ENCODE results near the gene RPS26. TPM values are rescaled to one million over a fixed set of nuclear protein-coding genes. Genes with fewer than 3 reads are reported as not detected.
A peak's percentile ranks its signal among the peaks of the same experiment; 100 is the strongest.

The RPS26 gene
- total RNA-seq, 3 donors from 2014 or later: 28.8 to 81.1 (median 34.5) TPM

GRCh38 chr12:56029166-56029519 is 12.6 kb upstream of the RPS26 start:
- intact Hi-C loops (cut with DNase I, micrococcal nuclease): no loop called here
- ATAC-seq (no peak), DNase-seq (no peak)
- TF ChIP-seq CTCF (IDR thresholded peaks at IDR 0.05): no peak
- H3K9me3 ChIP-seq: no peaks in the 10 kb centered on the region
- H3K4me1 ChIP-seq (ENCODE audit: low read depth): no peaks in the 10 kb centered on the region
- H3K4me3 ChIP-seq: no peak overlapping the region
- H3K36me3 ChIP-seq (ENCODE audit: low read depth): no peaks in the 10 kb centered on the region

GRCh38 chr12:56029666-56030293 is 11.9 kb upstream of the RPS26 start:
- Histone ChIP-seq H3K4me1 (ENCODE audit: low read depth) (no peaks in the 10 kb centered on the region), H3K36me3 (ENCODE audit: low read depth) (no peaks in the 10 kb centered on the region), H3K4me3 (no peak overlapping the region), H3K9me3 (no peaks in the 10 kb centered on the region)
- intact Hi-C loops (cut with DNase I, micrococcal nuclease): loop anchor here in 1 of 2 donors (5.0 kb wide), 1 partner anchor 37 kb away; no protein-coding TSS in a partner anchor
- DNase-seq (peak in 1 of 3 donors; percentile 62), ATAC-seq (peak; percentile 74)
- peak; percentile 55 for TF ChIP-seq CTCF (IDR thresholded peaks at IDR 0.05)

- Histone ChIP-seq H3K9me3 (no peaks in the 10 kb centered on the region), H3K4me1 (ENCODE audit: low read depth) (no peaks in the 10 kb centered on the region), H3K4me3 (no peak overlapping the region), H3K36me3 (ENCODE audit: low read depth) (no peaks in the 10 kb centered on the region)
- no peak for TF ChIP-seq CTCF (IDR thresholded peaks at IDR 0.05)
- no peak for DNase-seq
- intact Hi-C loops (cut with DNase I, micrococcal nuclease): loop anchor here in 1 of 2 donors (5.0 kb wide), 1 partner anchor 40 kb away; no protein-coding TSS in a partner anchor
- ATAC-seq: no peak
These were observed 9.7 kb upstream of the RPS26 start for GRCh38 chr12:56031987-56032386.

GRCh38 chr12:56034586-56035332 is 7.0 kb upstream of the RPS26 start:
- Histone ChIP-seq H3K36me3 (ENCODE audit: low read depth) (no peaks in the 10 kb centered on the region), H3K4me3 (no peak overlapping the region), H3K4me1 (ENCODE audit: low read depth) (no peaks in the 10 kb centered on the region), H3K9me3 (no peaks in the 10 kb centered on the region)
- no peak for TF ChIP-seq CTCF (IDR thresholded peaks at IDR 0.05)
- ATAC-seq (no peak), DNase-seq (no peak)
- intact Hi-C loops (cut with DNase I, micrococcal nuclease): loop anchor here in 1 of 2 donors (5.0 kb wide), 1 partner anchor 42 kb away; no protein-coding TSS in a partner anchor

GRCh38 chr12:56037161-56037560 is 4.6 kb upstream of the RPS26 start:
- Histone ChIP-seq H3K4me1 (ENCODE audit: low read depth) (peaks cover 3% of the 10 kb centered on the region), H3K4me3 (no peak overlapping the region), H3K9me3 (no peaks in the 10 kb centered on the region), H3K36me3 (ENCODE audit: low read depth) (no peaks in the 10 kb centered on the region)
- intact Hi-C loops (cut with DNase I, micrococcal nuclease): no loop called here
- ATAC-seq (no peak), DNase-seq (no peak)
- no peak for TF ChIP-seq CTCF (IDR thresholded peaks at IDR 0.05)
